Measurements from ENCODE around the gene NUBP2. TPM values are rescaled to one million over a fixed set of nuclear protein-coding genes. Genes with fewer than 3 reads are reported as not detected.
A peak's percentile ranks its signal among the peaks of the same experiment; 100 is the strongest.

Gene NUBP2
- total and polyA plus RNA-seq, 8 donors: 14.7 to 171 (median 67.7) TPM

GRCh38 chr16:1768767-1769401, 13.9 kb upstream of the NUBP2 start:
- Histone ChIP-seq H3K4me3 (no peak overlapping the region), H3K27ac (peak overlapping the region in 3 of 5 donors; percentile 94 to 97 (median 95)), H3K9me3 (no peaks in the 10 kb centered on the region), H3K36me3 (peaks cover 48 to 62% (median 59%) of the 10 kb centered on the region in 4 donors), H3K27me3 (no peaks in the 10 kb centered on the region), H3K4me1 (peaks cover 26 to 48% (median 39%) of the 10 kb centered on the region in 4 donors)
- intact Hi-C loops (cut with DNase I; ENCODE audit: low total_unique reads): no loop called here
- no peak for DNase-seq
- 77 to 84% (median 82%) methylated on average over 7 to 26 of the region's 26 CpGs for WGBS, 5 donors
- TF ChIP-seq CTCF (IDR thresholded peaks at IDR 0.05) (no peak), POLR2AphosphoS5 (IDR thresholded peaks at IDR 0.05) (no peak), POLR2A (IDR thresholded peaks at IDR 0.05) (no peak), EP300 (IDR thresholded peaks at IDR 0.05) (no peak)

GRCh38 chr16:1769402-1770300, 13.1 kb upstream of the NUBP2 start:
- Histone ChIP-seq H3K9me3 (no peaks in the 10 kb centered on the region), H3K4me3 (peak overlapping the region; percentile 75 to 98 (median 94)), H3K4me1 (peaks cover 34 to 52% (median 46%) of the 10 kb centered on the region in 4 donors), H3K27me3 (no peaks in the 10 kb centered on the region), H3K36me3 (peaks cover 42 to 54% (median 51%) of the 10 kb centered on the region in 4 donors), H3K27ac (peak overlapping the region in 4 of 5 donors; percentile 92 to 97 (median 94))
- intact Hi-C loops (cut with DNase I; ENCODE audit: low total_unique reads): no loop called here
- DNase-seq: no peak
- 73 to 80% (median 75%) methylated on average over 23 to 27 of the region's 27 CpGs for WGBS, 5 donors
- TF ChIP-seq POLR2A (IDR thresholded peaks at IDR 0.05) (no peak), CTCF (IDR thresholded peaks at IDR 0.05) (no peak), POLR2AphosphoS5 (IDR thresholded peaks at IDR 0.05) (no peak), EP300 (IDR thresholded peaks at IDR 0.05) (no peak)

GRCh38 chr16:1770328-1771187, 12.2 kb upstream of the NUBP2 start:
- Histone ChIP-seq H3K27ac (peak overlapping the region; percentile 79 to 97 (median 94)), H3K27me3 (no peaks in the 10 kb centered on the region), H3K9me3 (no peaks in the 10 kb centered on the region), H3K36me3 (peaks cover 35 to 53% (median 50%) of the 10 kb centered on the region in 4 donors), H3K4me3 (peak overlapping the region; percentile 75 to 98 (median 94)), H3K4me1 (peaks cover 35 to 60% (median 52%) of the 10 kb centered on the region in 4 donors)
- intact Hi-C loops (cut with DNase I; ENCODE audit: low total_unique reads): no loop called here
- peak; percentile 71 to 76 for DNase-seq
- WGBS, 5 donors: 2 to 9% (median 7%) methylated on average over 38 to 81 of the region's 81 CpGs
- TF ChIP-seq POLR2A (IDR thresholded peaks at IDR 0.05) (no peak), EP300 (IDR thresholded peaks at IDR 0.05) (no peak), CTCF (IDR thresholded peaks at IDR 0.05) (no peak), POLR2AphosphoS5 (IDR thresholded peaks at IDR 0.05) (peak in 1 of 3 donors; percentile 51)
